Measurements from ENCODE around the gene SLC2A11. TPM values are rescaled to one million over a fixed set of nuclear protein-coding genes. Genes with fewer than 3 reads are reported as not detected.

Gene SLC2A11
- total and polyA plus RNA-seq, 9 of the 15 experiments (the other 6 are each of a cell fraction or from before 2014, with no cell fraction given), result 0.44 to 2.7 (median 2.1) TPM

DNA sequence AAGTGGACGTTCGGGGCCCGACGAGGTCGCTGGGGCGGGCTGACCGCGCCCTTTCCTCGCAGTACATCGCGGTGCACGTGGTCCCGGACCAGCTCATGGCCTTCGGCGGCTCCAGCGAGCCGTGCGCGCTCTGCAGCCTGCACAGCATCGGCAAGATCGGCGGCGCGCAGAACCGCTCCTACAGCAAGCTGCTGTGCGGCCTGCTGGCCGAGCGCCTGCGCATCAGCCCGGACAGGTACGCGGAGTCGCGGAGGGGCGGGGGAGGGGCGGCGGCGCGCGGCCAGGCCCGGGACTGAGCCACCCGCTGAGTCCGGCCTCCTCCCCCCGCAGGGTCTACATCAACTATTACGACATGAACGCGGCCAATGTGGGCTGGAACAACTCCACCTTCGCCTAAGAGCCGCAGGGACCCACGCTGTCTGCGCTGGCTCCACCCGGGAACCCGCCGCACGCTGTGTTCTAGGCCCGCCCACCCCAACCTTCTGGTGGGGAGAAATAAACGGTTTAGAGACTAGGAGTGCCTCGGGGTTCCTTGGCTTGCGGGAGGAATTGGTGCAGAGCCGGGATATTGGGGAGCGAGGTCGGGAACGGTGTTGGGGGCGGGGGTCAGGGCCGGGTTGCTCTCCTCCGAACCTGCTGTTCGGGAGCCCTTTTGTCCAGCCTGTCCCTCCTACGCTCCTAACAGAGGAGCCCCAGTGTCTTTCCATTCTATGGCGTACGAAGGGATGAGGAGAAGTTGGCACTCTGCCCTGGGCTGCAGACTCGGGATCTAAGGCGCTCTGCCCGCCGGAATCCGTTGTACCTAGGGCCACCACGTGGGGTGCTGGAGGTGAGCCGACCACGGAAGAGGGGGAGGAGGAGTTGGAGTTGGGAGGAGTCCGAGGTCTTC is 37.3 kb downstream of the SLC2A11 start (continued):
- TF ChIP-seq, protein P1, sequence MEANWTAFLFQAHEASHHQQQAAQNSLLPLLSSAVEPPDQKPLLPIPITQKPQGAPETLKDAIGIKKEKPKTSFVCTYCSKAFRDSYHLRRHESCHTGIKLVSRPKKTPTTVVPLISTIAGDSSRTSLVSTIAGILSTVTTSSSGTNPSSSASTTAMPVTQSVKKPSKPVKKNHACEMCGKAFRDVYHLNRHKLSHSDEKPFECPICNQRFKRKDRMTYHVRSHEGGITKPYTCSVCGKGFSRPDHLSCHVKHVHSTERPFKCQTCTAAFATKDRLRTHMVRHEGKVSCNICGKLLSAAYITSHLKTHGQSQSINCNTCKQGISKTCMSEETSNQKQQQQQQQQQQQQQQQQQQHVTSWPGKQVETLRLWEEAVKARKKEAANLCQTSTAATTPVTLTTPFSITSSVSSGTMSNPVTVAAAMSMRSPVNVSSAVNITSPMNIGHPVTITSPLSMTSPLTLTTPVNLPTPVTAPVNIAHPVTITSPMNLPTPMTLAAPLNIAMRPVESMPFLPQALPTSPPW (CRISPR knock-in tag; IDR thresholded peaks at IDR 0.05), result peak; percentile 11
- no peak for TF ChIP-seq RERE (CRISPR knock-in tag; IDR thresholded peaks at IDR 0.05; ENCODE audit: borderline replicate concordance)
- no peak for TF ChIP-seq SMARCE1 (IDR thresholded peaks at IDR 0.05)
- TF ChIP-seq MEIS2 (IDR thresholded peaks at IDR 0.05; ENCODE audit: partially characterized antibody), result peak; percentile 47
- TF ChIP-seq ZNF217 (CRISPR knock-in tag; IDR thresholded peaks at IDR 0.05), result no peak
- TF ChIP-seq ZNF668 (CRISPR knock-in tag; IDR thresholded peaks at IDR 0.05), result no peak
- peak; percentile 51 for TF ChIP-seq CXXC5 (CRISPR knock-in tag; IDR thresholded peaks at IDR 0.05)
- TF ChIP-seq TEAD1 (CRISPR knock-in tag; IDR thresholded peaks at IDR 0.05), result 0 out of 4 replicates have a peak, but pooled peaks of 1 of the 2 experiments have one; percentile 15
- TF ChIP-seq TAL1 (IDR thresholded peaks at IDR 0.05), result 0 out of 2 replicates have a peak, but pooled peaks have one; percentile 7
- TF ChIP-seq ZC3H4 (CRISPR knock-in tag; IDR thresholded peaks at IDR 0.05; ENCODE audit: borderline replicate concordance), result no peak
- TF ChIP-seq TBP (optimal IDR thresholded peaks at IDR 0.05; ENCODE audit: low read depth, low read length), result peak; percentile 24
- TF ChIP-seq, protein P2, sequence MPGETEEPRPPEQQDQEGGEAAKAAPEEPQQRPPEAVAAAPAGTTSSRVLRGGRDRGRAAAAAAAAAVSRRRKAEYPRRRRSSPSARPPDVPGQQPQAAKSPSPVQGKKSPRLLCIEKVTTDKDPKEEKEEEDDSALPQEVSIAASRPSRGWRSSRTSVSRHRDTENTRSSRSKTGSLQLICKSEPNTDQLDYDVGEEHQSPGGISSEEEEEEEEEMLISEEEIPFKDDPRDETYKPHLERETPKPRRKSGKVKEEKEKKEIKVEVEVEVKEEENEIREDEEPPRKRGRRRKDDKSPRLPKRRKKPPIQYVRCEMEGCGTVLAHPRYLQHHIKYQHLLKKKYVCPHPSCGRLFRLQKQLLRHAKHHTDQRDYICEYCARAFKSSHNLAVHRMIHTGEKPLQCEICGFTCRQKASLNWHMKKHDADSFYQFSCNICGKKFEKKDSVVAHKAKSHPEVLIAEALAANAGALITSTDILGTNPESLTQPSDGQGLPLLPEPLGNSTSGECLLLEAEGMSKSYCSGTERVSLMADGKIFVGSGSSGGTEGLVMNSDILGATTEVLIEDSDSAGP (CRISPR knock-in tag; IDR thresholded peaks at IDR 0.05), result no peak
- TF ChIP-seq, protein P3, sequence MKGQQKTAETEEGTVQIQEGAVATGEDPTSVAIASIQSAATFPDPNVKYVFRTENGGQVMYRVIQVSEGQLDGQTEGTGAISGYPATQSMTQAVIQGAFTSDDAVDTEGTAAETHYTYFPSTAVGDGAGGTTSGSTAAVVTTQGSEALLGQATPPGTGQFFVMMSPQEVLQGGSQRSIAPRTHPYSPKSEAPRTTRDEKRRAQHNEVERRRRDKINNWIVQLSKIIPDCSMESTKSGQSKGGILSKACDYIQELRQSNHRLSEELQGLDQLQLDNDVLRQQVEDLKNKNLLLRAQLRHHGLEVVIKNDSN (CRISPR knock-in tag; IDR thresholded peaks at IDR 0.05), result peak; percentile 79
- no peak for TF ChIP-seq SMAD4 (CRISPR knock-in tag; conservative IDR thresholded peaks at IDR 0.05)
- no peak for TF ChIP-seq ETV5 (CRISPR knock-in tag; IDR thresholded peaks at IDR 0.05; ENCODE audit: low read depth)
- TF ChIP-seq NCOA2 (IDR thresholded peaks at IDR 0.05; ENCODE audit: partially characterized antibody in 2 of 2), result no peak
- TF ChIP-seq ILF3 (IDR thresholded peaks at IDR 0.05; ENCODE audit: borderline replicate concordance), result no peak
- peak; percentile 48; the same call in 1 of the 2 replicates for TF ChIP-seq POLR2A (conservative IDR thresholded peaks at IDR 0.05)
